ENCODE measurements around the gene MOV10L1.

MOV10L1 gene

DNA sequence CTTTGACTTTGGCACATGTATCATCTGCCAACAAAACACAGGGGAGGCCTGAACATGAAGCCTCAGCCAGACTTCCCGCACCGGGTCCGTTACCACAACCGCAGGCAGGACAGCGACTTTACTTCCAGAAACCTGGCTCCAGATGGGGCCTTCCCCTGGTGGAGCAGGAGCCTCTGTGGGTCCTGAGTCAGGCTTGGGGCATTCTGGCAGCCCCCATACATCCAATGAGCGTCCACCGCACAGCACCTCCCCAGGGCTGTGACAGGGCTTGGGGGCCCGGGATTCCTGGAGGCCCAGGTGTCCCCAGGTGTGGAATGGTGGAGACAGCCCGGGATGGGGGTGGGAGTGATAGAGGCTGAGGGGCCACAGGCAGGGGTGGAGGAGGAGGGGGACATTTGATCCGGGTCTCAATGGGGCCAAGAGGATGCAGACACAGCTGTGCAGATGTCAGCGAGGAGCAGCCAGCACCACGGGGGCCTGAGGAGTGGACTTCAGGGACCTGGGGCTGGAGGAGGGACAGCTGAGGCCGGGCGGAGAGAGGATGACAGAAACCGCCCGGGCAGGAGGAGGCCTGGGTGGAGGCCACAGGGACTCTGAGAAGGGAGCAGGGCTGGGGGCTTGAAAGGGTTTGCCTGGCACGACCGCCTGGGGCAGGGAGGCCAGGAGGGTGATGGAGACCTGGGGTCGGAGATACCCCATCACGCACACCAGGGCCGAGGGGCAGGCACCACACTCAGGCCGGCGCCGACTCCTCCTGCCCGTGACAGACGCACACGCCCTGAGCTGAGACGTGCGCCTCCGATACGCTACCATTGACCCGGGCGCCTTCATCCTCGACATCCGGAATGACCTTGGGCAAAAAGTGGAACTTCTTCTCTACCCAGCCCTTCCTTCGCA lies 40.3 kb upstream of the MOV10L1 start:
- Histone ChIP-seq H3K4me1 (no peaks in the 10 kb centered on the region), H3K9me3 (no peaks in the 10 kb centered on the region; the same call in 1 of the 2 replicates), H3K36me3 (no peaks in the 10 kb centered on the region), H3K4me3 (ENCODE audit: low read depth, low read length) (no peak overlapping the region), H3K27me3 (no peaks in the 10 kb centered on the region)
- peak; percentile 5 for DNase-seq
- TF ChIP-seq, protein P1, sequence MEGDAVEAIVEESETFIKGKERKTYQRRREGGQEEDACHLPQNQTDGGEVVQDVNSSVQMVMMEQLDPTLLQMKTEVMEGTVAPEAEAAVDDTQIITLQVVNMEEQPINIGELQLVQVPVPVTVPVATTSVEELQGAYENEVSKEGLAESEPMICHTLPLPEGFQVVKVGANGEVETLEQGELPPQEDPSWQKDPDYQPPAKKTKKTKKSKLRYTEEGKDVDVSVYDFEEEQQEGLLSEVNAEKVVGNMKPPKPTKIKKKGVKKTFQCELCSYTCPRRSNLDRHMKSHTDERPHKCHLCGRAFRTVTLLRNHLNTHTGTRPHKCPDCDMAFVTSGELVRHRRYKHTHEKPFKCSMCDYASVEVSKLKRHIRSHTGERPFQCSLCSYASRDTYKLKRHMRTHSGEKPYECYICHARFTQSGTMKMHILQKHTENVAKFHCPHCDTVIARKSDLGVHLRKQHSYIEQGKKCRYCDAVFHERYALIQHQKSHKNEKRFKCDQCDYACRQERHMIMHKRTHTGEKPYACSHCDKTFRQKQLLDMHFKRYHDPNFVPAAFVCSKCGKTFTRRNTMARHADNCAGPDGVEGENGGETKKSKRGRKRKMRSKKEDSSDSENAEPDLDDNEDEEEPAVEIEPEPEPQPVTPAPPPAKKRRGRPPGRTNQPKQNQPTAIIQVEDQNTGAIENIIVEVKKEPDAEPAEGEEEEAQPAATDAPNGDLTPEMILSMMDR (IDR thresholded peaks at IDR 0.05; ENCODE audit: low read depth, low read length): no peak

DNA sequence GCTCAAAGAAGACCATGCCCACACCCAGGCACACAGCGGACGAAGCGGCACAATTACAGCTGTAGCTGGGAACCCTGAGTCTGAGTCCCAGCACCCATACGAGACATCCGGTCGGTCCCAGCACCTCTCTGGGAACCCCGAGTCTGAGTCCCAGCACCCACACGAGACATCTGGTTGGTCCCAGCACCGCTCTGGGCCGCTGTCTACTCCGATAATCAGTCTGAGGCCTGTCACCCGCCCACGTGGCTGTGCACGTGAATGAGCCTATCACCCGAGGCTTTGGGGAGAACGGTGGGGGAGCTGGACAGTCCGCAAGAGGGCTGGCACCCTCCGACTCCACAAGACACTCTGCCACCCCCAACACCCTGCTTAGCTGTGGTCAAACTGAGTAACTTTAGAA lies 37.9 kb upstream of the MOV10L1 start:
- Histone ChIP-seq H3K4me3 (ENCODE audit: low read depth, low read length) (no peak overlapping the region), H3K4me1 (no peaks in the 10 kb centered on the region), H3K9me3 (no peaks in the 10 kb centered on the region; the same call in 1 of the 2 replicates), H3K27me3 (no peaks in the 10 kb centered on the region), H3K36me3 (no peaks in the 10 kb centered on the region)
- TF ChIP-seq, protein P1 (IDR thresholded peaks at IDR 0.05; ENCODE audit: low read depth, low read length): no peak
- no peak for DNase-seq

DNA sequence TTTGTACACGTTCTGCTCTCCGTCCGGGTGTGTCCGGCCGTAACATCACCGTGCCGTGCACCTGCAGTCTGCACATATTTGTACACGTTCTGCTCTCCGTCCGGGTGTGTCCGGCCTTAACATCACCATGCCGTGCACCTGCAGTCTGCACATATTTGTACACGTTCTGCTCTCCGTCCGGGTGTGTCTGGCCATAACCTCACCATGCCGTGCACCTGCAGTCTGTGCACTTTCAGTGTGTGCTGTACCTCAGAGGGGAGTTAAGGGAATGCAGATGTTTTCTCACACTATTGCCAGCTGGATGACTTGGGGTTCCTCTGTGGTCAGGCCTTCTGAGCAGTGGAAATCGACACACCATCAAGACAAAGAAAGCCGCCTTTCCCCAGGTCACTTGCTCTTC lies 35.9 kb upstream of the MOV10L1 start:
- H3K4me1 ChIP-seq: no peaks in the 10 kb centered on the region
- no peaks in the 10 kb centered on the region for H3K36me3 ChIP-seq
- H3K4me3 ChIP-seq (ENCODE audit: low read depth, low read length): no peak overlapping the region
- TF ChIP-seq, protein P1 (IDR thresholded peaks at IDR 0.05; ENCODE audit: low read depth, low read length): no peak
- peaks cover 5% of the 10 kb centered on the region; the same call in 1 of the 2 replicates for H3K27me3 ChIP-seq
- DNase-seq: no peak
- no peaks in the 10 kb centered on the region; the same call in 1 of the 2 replicates for H3K9me3 ChIP-seq

DNA sequence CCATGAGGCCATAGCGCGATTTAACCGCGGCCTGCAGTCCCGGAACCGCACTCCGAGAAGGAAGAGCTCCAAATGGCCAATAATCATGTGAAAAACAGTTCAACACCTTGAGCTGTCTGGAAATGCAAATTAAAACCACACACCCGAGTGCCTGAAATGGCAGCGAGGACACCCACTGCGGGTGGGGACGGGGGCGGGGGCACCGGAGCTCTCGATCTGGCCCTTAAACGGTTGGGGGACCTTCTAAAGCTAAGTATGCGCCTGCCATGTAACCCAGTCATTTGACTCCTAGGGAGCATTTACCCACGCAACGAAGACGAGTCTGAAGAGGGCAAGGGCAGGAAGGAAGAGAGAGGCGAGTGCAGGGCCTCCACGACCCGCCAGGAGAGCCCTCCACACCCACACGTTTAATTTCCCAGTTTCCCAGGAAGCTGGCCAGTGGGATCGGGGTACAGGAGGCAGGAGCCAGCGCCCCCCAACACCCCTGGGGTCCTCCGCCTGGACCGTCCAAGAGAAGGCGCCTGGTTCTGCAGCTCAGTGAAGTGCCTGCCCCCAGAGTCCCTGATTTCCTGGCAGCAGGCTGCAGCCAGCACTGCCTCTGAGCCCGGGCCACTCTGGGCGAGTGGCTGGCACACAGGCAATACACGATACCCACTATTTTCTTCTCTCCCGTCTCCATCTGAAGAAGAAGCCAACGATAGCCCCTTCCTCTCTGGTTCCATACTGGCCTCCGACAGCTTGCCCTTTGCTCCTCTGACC lies 33.4 kb upstream of the MOV10L1 start:
- Histone ChIP-seq H3K9me3 (no peaks in the 10 kb centered on the region), H3K4me1 (no peaks in the 10 kb centered on the region), H3K36me3 (no peaks in the 10 kb centered on the region), H3K4me3 (ENCODE audit: low read depth, low read length) (no peak overlapping the region), H3K27me3 (peaks cover 5% of the 10 kb centered on the region; the same call in 1 of the 2 replicates)
- TF ChIP-seq, protein P1 (IDR thresholded peaks at IDR 0.05; ENCODE audit: low read depth, low read length): no peak
- DNase-seq: no peak

DNA sequence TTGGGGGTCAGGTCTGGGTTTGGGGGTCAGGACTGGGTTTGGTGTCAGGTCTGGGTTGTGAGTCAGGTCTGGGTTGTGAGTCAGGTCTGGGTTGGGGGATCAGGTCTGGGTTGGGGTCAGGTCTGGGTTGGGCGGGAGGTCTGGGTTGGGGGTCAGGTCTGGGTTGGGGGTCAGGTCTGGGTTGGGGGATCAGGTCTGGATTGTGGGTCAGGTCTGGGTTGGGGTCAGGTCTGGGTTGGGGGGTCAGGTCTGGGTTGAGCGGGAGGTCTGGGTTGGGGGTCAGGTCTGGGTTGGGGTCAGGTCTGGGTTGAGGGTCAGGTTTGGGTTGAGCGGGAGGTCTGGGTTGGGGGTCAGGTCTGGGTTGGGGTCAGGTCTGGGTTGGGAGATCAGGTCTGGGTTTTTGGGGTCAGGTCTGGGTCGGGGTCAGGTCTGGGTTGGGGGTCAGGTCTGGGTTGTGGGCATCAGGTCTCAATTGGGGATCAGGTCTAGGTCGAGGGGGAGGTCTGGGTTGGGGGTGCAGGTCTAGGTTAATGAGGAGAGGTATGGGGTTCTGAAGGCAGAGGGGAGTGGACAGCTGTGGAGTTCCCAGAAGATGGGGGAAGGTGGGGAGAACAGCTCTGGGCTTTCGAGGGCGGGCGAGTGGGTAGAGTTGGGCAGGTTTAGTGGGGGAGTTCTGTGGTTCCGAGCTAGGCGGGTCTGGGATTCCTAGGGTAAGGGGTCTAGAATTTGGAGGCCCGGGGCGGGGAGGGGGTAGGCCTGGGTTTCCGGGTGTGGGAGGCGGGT lies 32.3 kb upstream of the MOV10L1 start:
- no peaks in the 10 kb centered on the region for H3K9me3 ChIP-seq
- DNase-seq: no peak
- no peaks in the 10 kb centered on the region for H3K4me1 ChIP-seq
- no peaks in the 10 kb centered on the region for H3K36me3 ChIP-seq
- TF ChIP-seq, protein P1 (IDR thresholded peaks at IDR 0.05; ENCODE audit: low read depth, low read length): no peak
- H3K4me3 ChIP-seq (ENCODE audit: low read depth, low read length): no peak overlapping the region
- peaks cover 5% of the 10 kb centered on the region; the same call in 1 of the 2 replicates for H3K27me3 ChIP-seq
